Endothelial cell of umbilical vein (primary cell): ENCODE results near the gene TBX21.

Experiments
- CTCF ChIP-seq, 2 donors: IDR thresholded peaks; 1 replicate in 1 of 2; 2 replicates in 1 of 2; pipeline ENCODE4 v1.5.1; 2011; ENCODE audit warnings: low read length in 2 of 2, mild to moderate bottlenecking in 2 of 2, moderate library complexity in 2 of 2, control low read depth in 1 of 2, inconsistent platforms in 1 of 2, low read depth in 1 of 2; ENCODE audit not compliant: insufficient read depth in 1 of 2; ENCODE audit errors: extremely low read depth in 1 of 2
- EZH2 ChIP-seq: IDR thresholded peaks from 2 replicates; pipeline ENCODE4 v1.6.1; 2012; ENCODE audit warnings: borderline replicate concordance, low read depth, mild to moderate bottlenecking, moderate library complexity, low read length, inconsistent platforms; ENCODE audit not compliant: severe bottlenecking
- JUN ChIP-seq: IDR thresholded peaks from 2 replicates; pipeline ENCODE4 v1.6.1; 2011; ENCODE audit warnings: borderline replicate concordance, low read depth; ENCODE audit not compliant: insufficient read length, insufficient read depth
- MAX ChIP-seq: IDR thresholded peaks from 2 replicates; pipeline ENCODE4 v1.6.1; 2011; ENCODE audit not compliant: insufficient read depth, insufficient read length
- MYC ChIP-seq: IDR thresholded peaks from one replicate; pipeline ENCODE4 v1.6.1; 2011; ENCODE audit warnings: mild to moderate bottlenecking, low read depth, low read length
- POLR2A ChIP-seq: IDR thresholded peaks from 2 replicates; pipeline ENCODE4 v1.6.1; 2012; ENCODE audit warnings: low read depth, mild to moderate bottlenecking, control low read depth, low read length
- POLR2AphosphoS5 ChIP-seq: IDR thresholded peaks from 2 replicates; pipeline ENCODE4 v1.6.1; 2012; ENCODE audit warnings: low read depth, mild to moderate bottlenecking, control low read depth, low read length, moderate library complexity; ENCODE audit not compliant: insufficient read depth

- TF ChIP-seq CTCF (IDR thresholded peaks at IDR 0.05; ENCODE audit: extremely low read depth in 1 of 2, insufficient read depth in 1 of 2, low read depth in 1 of 2, low read length in 2 of 2): no peak
- TF ChIP-seq POLR2A: no peak
- no peak for TF ChIP-seq EZH2
- no peak for TF ChIP-seq MYC
- TF ChIP-seq POLR2AphosphoS5: no peak
- TF ChIP-seq MAX: no peak
- no peak for TF ChIP-seq JUN
Observed at GRCh38 chr17:47735536-47736011, 2.5 kb downstream of the TBX21 start.
